ENCODE data around the gene EBF3. TPM values are rescaled to one million over a fixed set of nuclear protein-coding genes. Genes with fewer than 3 reads are reported as not detected.

The EBF3 gene
- total RNA-seq, 1 donor from 2014 or later: 0.07 TPM

GRCh38 chr10:129959544-129960480 is 4.3 kb downstream of the EBF3 start:
- DNase-seq (ENCODE audit: low read depth): no peak
- Mint-ChIP-seq H3K4me3 (ENCODE audit: unreplicated experiment) (no peak overlapping the region), H3K36me3 (ENCODE audit: low read depth, unreplicated experiment) (no peaks in the 10 kb centered on the region), H3K27me3 (ENCODE audit: low read depth, unreplicated experiment) (peaks cover 68% of the 10 kb centered on the region), H3K4me1 (ENCODE audit: low read depth, unreplicated experiment) (peaks cover 1% of the 10 kb centered on the region), H3K9me3 (ENCODE audit: unreplicated experiment) (peaks cover 3% of the 10 kb centered on the region), H3K27ac (ENCODE audit: unreplicated experiment) (no peak overlapping the region)
- Histone ChIP-seq H3K36me3 (ENCODE audit: insufficient read depth, low read length) (no peaks in the 10 kb centered on the region), H3K9me3 (ENCODE audit: insufficient read depth, low read depth, low read length) (no peaks in the 10 kb centered on the region), H3K27me3 (ENCODE audit: insufficient read depth, low read length) (peaks cover 81% of the 10 kb centered on the region), H3K79me2 (ENCODE audit: insufficient read depth, low read length) (no peaks in the 10 kb centered on the region), H2AFZ (ENCODE audit: low read depth, low read length) (no peak overlapping the region), H4K20me1 (ENCODE audit: insufficient read depth, low read length) (peaks cover 4% of the 10 kb centered on the region), H3K4me3 (ENCODE audit: insufficient read depth, low read depth, low read length) (no peak overlapping the region), H3K9ac (ENCODE audit: low read length) (no peak overlapping the region), H3K27ac (ENCODE audit: low read depth, low read length) (no peak overlapping the region), H3K4me2 (ENCODE audit: low read length) (no peak overlapping the region), H3K4me1 (ENCODE audit: insufficient read depth, low read length) (peaks cover 6% of the 10 kb centered on the region)
- TF ChIP-seq CTCF (IDR thresholded peaks at IDR 0.05; ENCODE audit: insufficient read depth, low read depth, low read length) (no peak), EZH2 (IDR thresholded peaks at IDR 0.05; ENCODE audit: insufficient read depth, low read length) (no peak)
- no peak for FAIRE-seq

- H3K9me3 Mint-ChIP-seq (ENCODE audit: unreplicated experiment): peaks cover 3% of the 10 kb centered on the region
- Histone ChIP-seq H3K27me3 (ENCODE audit: insufficient read depth, low read length) (peaks cover 82% of the 10 kb centered on the region), H3K4me2 (ENCODE audit: low read length) (no peak overlapping the region), H3K9ac (ENCODE audit: low read length) (no peak overlapping the region), H3K4me1 (ENCODE audit: insufficient read depth, low read length) (peaks cover 6% of the 10 kb centered on the region), H2AFZ (ENCODE audit: low read depth, low read length) (no peak overlapping the region), H3K79me2 (ENCODE audit: insufficient read depth, low read length) (no peaks in the 10 kb centered on the region), H3K36me3 (ENCODE audit: insufficient read depth, low read length) (no peaks in the 10 kb centered on the region), H4K20me1 (ENCODE audit: insufficient read depth, low read length) (peaks cover 4% of the 10 kb centered on the region), H3K9me3 (ENCODE audit: insufficient read depth, low read depth, low read length) (no peaks in the 10 kb centered on the region), H3K4me3 (ENCODE audit: insufficient read depth, low read depth, low read length) (no peak overlapping the region), H3K27ac (ENCODE audit: low read depth, low read length) (no peak overlapping the region)
- H3K36me3 Mint-ChIP-seq (ENCODE audit: low read depth, unreplicated experiment): no peaks in the 10 kb centered on the region
- DNase-seq (ENCODE audit: low read depth): no peak
- FAIRE-seq: no peak
- H3K4me3 Mint-ChIP-seq (ENCODE audit: unreplicated experiment): peak overlapping the region; percentile 6
- no peak for TF ChIP-seq CTCF (IDR thresholded peaks at IDR 0.05; ENCODE audit: insufficient read depth, low read depth, low read length)
- peak; percentile 31 for TF ChIP-seq EZH2 (IDR thresholded peaks at IDR 0.05; ENCODE audit: insufficient read depth, low read length)
- H3K4me1 Mint-ChIP-seq (ENCODE audit: low read depth, unreplicated experiment): peaks cover 1% of the 10 kb centered on the region
- H3K27ac Mint-ChIP-seq (ENCODE audit: unreplicated experiment): no peak overlapping the region
- peaks cover 74% of the 10 kb centered on the region for H3K27me3 Mint-ChIP-seq (ENCODE audit: low read depth, unreplicated experiment)
These were observed 5.2 kb downstream of the EBF3 start for GRCh38 chr10:129958629-129959543.

Measured in astrocyte (in vitro differentiated cells and primary cell).